ENCODE data around the gene SBK3.

- TF ChIP-seq CTCF (IDR thresholded peaks at IDR 0.05) (no peak), SIN3A (IDR thresholded peaks at IDR 0.05; ENCODE audit: borderline replicate concordance, low read depth, low read length) (no peak), MAX (IDR thresholded peaks at IDR 0.05; ENCODE audit: low read depth) (no peak), TCF12 (IDR thresholded peaks at IDR 0.05) (no peak), REST (IDR thresholded peaks at IDR 0.05; ENCODE audit: low read depth, low read length) (no peak), POLR2AphosphoS5 (IDR thresholded peaks at IDR 0.05; ENCODE audit: low read depth, low read length) (no peak), SMC3 (IDR thresholded peaks at IDR 0.05; ENCODE audit: low read depth, low read length) (no peak), EZH2phosphoT487 (IDR thresholded peaks at IDR 0.05; ENCODE audit: borderline replicate concordance, low read depth) (no peak), CHD2 (IDR thresholded peaks at IDR 0.05; ENCODE audit: low read length, partially characterized antibody) (no peak), FOXM1 (IDR thresholded peaks at IDR 0.05; ENCODE audit: low read depth) (no peak), RCOR1 (IDR thresholded peaks at IDR 0.05; ENCODE audit: low read length) (no peak), ZBTB33 (IDR thresholded peaks at IDR 0.05; ENCODE audit: borderline replicate concordance, low read depth) (no peak), MXI1 (IDR thresholded peaks at IDR 0.05; ENCODE audit: low read depth, low read length) (no peak)
Observed at GRCh38 chr19:55544014-55544413, 1.3 kb downstream of the SBK3 start.
